GM23338 (cell line): ENCODE measurements around the gene FBRSL1. TPM values are rescaled to one million over a fixed set of nuclear protein-coding genes. Genes with fewer than 3 reads are reported as not detected.

Experiments
- ATAC-seq: fragments of 200-7000 bp; cut with Tn5 transposase; 3 replicates; pipeline ENCODE4 v1.9.1; 2020
- DNase-seq: peaks from one replicate; pipeline ENCODE4 v3.0.0-alpha.2; 2015; ENCODE audit warnings: low spot score
- H2AFZ ChIP-seq: fragments of 200-600 bp; sonication (generic); 2 replicates; pipeline ENCODE4 v1.8.0; 2016; ENCODE audit warnings: antibody characterized with exemption, mild to moderate bottlenecking, moderate library complexity
- H3F3A ChIP-seq: fragments of 200-600 bp; sonication (generic); replicated peaks from 2 replicates; pipeline ENCODE4 v1.8.0; 2017; ENCODE audit warnings: antibody characterized with exemption, mixed run types, low read depth
- H3K27ac ChIP-seq: fragments of 200-600 bp; sonication (generic); 2 replicates; pipeline ENCODE4 v1.6.1; 2016; ENCODE audit warnings: low read depth
- H3K27me3 ChIP-seq: fragments of 200-600 bp; sonication (generic); 2 replicates; pipeline ENCODE4 v1.8.0; 2016; ENCODE audit warnings: mild to moderate bottlenecking, mixed run types, moderate library complexity; ENCODE audit not compliant: insufficient read depth
- H3K36me3 ChIP-seq: fragments of 200-600 bp; sonication (generic); 2 replicates; pipeline ENCODE4 v1.8.0; 2016; ENCODE audit warnings: mild to moderate bottlenecking; ENCODE audit not compliant: insufficient read depth
- H3K4me1 ChIP-seq: fragments of 200-600 bp; sonication (generic); 2 replicates; pipeline ENCODE4 v1.8.0; 2016; ENCODE audit warnings: mild to moderate bottlenecking, moderate library complexity; ENCODE audit not compliant: insufficient read depth
- H3K4me2 ChIP-seq: fragments of 200-600 bp; sonication (generic); 2 replicates; pipeline ENCODE4 v1.7.1; 2017; ENCODE audit warnings: mixed run types
- H3K4me3 ChIP-seq: fragments of 200-600 bp; sonication (generic); 2 replicates; pipeline ENCODE4 v1.6.1; 2016; ENCODE audit warnings: mixed run types
- H3K79me2 ChIP-seq: fragments of 200-600 bp; sonication (generic); replicated peaks from 2 replicates; pipeline ENCODE4 v1.8.0; 2017; ENCODE audit warnings: mild to moderate bottlenecking; ENCODE audit not compliant: insufficient read depth
- H3K9me2 ChIP-seq: fragments of 200-600 bp; sonication (generic); 2 replicates; pipeline ENCODE4 v1.8.0; 2017; ENCODE audit not compliant: insufficient read depth
- H4K20me1 ChIP-seq: fragments of 200-600 bp; sonication (generic); replicated peaks from 2 replicates; pipeline ENCODE4 v1.8.0; 2017; ENCODE audit warnings: mild to moderate bottlenecking; ENCODE audit not compliant: insufficient read depth
- H3K27ac Mint-ChIP-seq: 2 replicates; pipeline ENCODE4 v1.8.0; 2020; ENCODE audit warnings: inconsistent platforms, mild to moderate bottlenecking, moderate library complexity, mixed read lengths
- H3K27me3 Mint-ChIP-seq: 3 replicates; pipeline ENCODE4 v1.8.0; 2022; ENCODE audit warnings: low read depth, mild to moderate bottlenecking, moderate library complexity, mixed read lengths, inconsistent platforms; ENCODE audit not compliant: insufficient read depth, poor library complexity
- H3K36me3 Mint-ChIP-seq: 3 replicates; pipeline ENCODE4 v1.8.0; 2021; ENCODE audit warnings: low read depth, mild to moderate bottlenecking, inconsistent platforms, moderate library complexity, mixed read lengths
- H3K4me1 Mint-ChIP-seq: 3 replicates; pipeline ENCODE4 v1.8.0; 2020; ENCODE audit warnings: mild to moderate bottlenecking, inconsistent platforms, mixed read lengths
- H3K4me3 Mint-ChIP-seq: 3 replicates; pipeline ENCODE4 v1.8.0; 2021; ENCODE audit warnings: moderate library complexity, mild to moderate bottlenecking, inconsistent platforms, mixed read lengths
- H3K9me3 Mint-ChIP-seq: 3 replicates; pipeline ENCODE4 v1.8.0; 2020; ENCODE audit warnings: moderate library complexity, mild to moderate bottlenecking, inconsistent platforms, mixed read lengths
- CREB1 ChIP-seq: fragments of 250-450 bp; sonication (Bioruptor Pico); IDR thresholded peaks from 2 replicates; pipeline ENCODE4 v1.5.0; 2020; ENCODE audit warnings: low read depth, mild to moderate bottlenecking, moderate library complexity
- CTCF ChIP-seq, 2 experiments: fragments of 200-600 bp in 1 of 2; sonication (generic) in 1 of 2; conservative IDR thresholded peaks; 2 replicates each; pipeline versions ENCODE4 v1.5.1 to v1.6.1; 2016 to 2017; ENCODE audit warnings: antibody characterized with exemption in 2 of 2, low read depth in 2 of 2, mild to moderate bottlenecking in 2 of 2, moderate library complexity in 1 of 2
- EZH2 ChIP-seq: fragments of 200-600 bp; sonication (generic); IDR thresholded peaks from one replicate; pipeline ENCODE4 v1.8.0; 2017; ENCODE audit warnings: antibody characterized with exemption, mild to moderate bottlenecking, low read depth; ENCODE audit not compliant: unreplicated experiment
- EZH2phosphoT487 ChIP-seq: fragments of 200-600 bp; sonication (generic); IDR thresholded peaks from one replicate; pipeline ENCODE4 v1.8.1; 2018; ENCODE audit warnings: antibody characterized with exemption; ENCODE audit not compliant: unreplicated experiment
- JUNB ChIP-seq: IDR thresholded peaks from one replicate; pipeline ENCODE4 v1.6.1; 2016; ENCODE audit warnings: antibody characterized with exemption; ENCODE audit not compliant: unreplicated experiment
- NANOG ChIP-seq: IDR thresholded peaks from 2 replicates; pipeline ENCODE4 v1.6.1; 2016; ENCODE audit warnings: antibody characterized with exemption, borderline replicate concordance
- POLR2AphosphoS5 ChIP-seq: IDR thresholded peaks from 2 replicates; pipeline ENCODE4 v1.6.1; 2016; ENCODE audit warnings: antibody characterized with exemption, low read depth
- REST ChIP-seq: IDR thresholded peaks from one replicate; pipeline ENCODE4 v1.6.1; 2018; ENCODE audit warnings: antibody characterized with exemption; ENCODE audit not compliant: unreplicated experiment
- STAT1 ChIP-seq: IDR thresholded peaks from one replicate; pipeline ENCODE4 v1.6.1; 2016; ENCODE audit warnings: antibody characterized with exemption; ENCODE audit not compliant: unreplicated experiment
- ZNF114 ChIP-seq: fragments of 250-450 bp; sonication (Bioruptor Pico); IDR thresholded peaks from 2 replicates; pipeline ENCODE4 v1.5.0; 2020; ENCODE audit warnings: mild to moderate bottlenecking, moderate library complexity
- ZNF331 ChIP-seq: fragments of 250-450 bp; sonication (Bioruptor Pico); IDR thresholded peaks from 2 replicates; pipeline ENCODE4 v1.5.0; 2020; ENCODE audit warnings: low read depth, mild to moderate bottlenecking, moderate library complexity
- polyA plus RNA-seq: library from polyadenylated mRNA; unstranded; fragments of >200 nt; fragmentation: Nextera tagmentation; extraction: Ambion mirVana; gene quantifications from 2 replicates; pipeline ENCODE4 v1.2.1, GENCODE V29; 2016
- total RNA-seq: library from RNA; depleted of rRNA; stranded (reverse); fragments of >200 nt; shearing (Covaris generic); gene quantifications from 2 replicates; pipeline ENCODE4 v1.2.3, GENCODE V29; 2014

FBRSL1 gene
- total and polyA plus RNA-seq, 2 experiments from 2014 or later: 37.8 to 89.8 TPM

GRCh38 chr12:132548430-132549058 lies 58.6 kb downstream of the FBRSL1 start:
- Histone ChIP-seq H3K79me2 (no peaks in the 10 kb centered on the region), H3F3A (no peaks in the 10 kb centered on the region), H3K9me2 (peaks cover 3% of the 10 kb centered on the region; the same call in 1 of the 2 replicates), H3K36me3 (no peaks in the 10 kb centered on the region), H3K27me3 (peaks cover 94% of the 10 kb centered on the region), H3K4me3 (no peak overlapping the region), H3K4me1 (0 out of 2 replicates have a peak, but pooled peaks cover 11% of the 10 kb centered on the region), H2AFZ (no peak overlapping the region), H4K20me1 (no peaks in the 10 kb centered on the region), H3K4me2 (no peak overlapping the region), H3K27ac (no peak overlapping the region)
- TF ChIP-seq CTCF (conservative IDR thresholded peaks at IDR 0.05; ENCODE audit: low read depth in 2 of 2) (no peak), EZH2phosphoT487 (no peak), JUNB (no peak)
- DNase-seq: no peak
- Mint-ChIP-seq H3K36me3 (no peaks in the 10 kb centered on the region), H3K27me3 (peaks cover 56% of the 10 kb centered on the region), H3K4me1 (peaks cover 2% of the 10 kb centered on the region; the same call in 2 of the 3 replicates), H3K4me3 (no peak overlapping the region), H3K9me3 (peaks cover 3% of the 10 kb centered on the region), H3K27ac (no peak overlapping the region)
- ATAC-seq: no peak

GRCh38 chr12:132549059-132549458 lies 59.1 kb downstream of the FBRSL1 start:
- H3K27ac Mint-ChIP-seq: no peak overlapping the region
- H3K4me3 ChIP-seq: no peak overlapping the region
- H3K4me3 Mint-ChIP-seq: no peak overlapping the region
- no peaks in the 10 kb centered on the region for H3K79me2 ChIP-seq
- no peak overlapping the region for H2AFZ ChIP-seq
- ATAC-seq (no peak), DNase-seq (no peak)
- H4K20me1 ChIP-seq: no peaks in the 10 kb centered on the region
- H3K27me3 Mint-ChIP-seq: peaks cover 56% of the 10 kb centered on the region
- H3K27ac ChIP-seq: no peak overlapping the region
- H3K36me3 Mint-ChIP-seq: no peaks in the 10 kb centered on the region
- peaks cover 3% of the 10 kb centered on the region; the same call in 1 of the 2 replicates for H3K9me2 ChIP-seq
- peaks cover 3% of the 10 kb centered on the region for H3K9me3 Mint-ChIP-seq
- H3K27me3 ChIP-seq: peaks cover 93% of the 10 kb centered on the region
- H3K4me1 ChIP-seq: 0 out of 2 replicates have a peak, but pooled peaks cover 11% of the 10 kb centered on the region
- H3K4me2 ChIP-seq: no peak overlapping the region
- no peaks in the 10 kb centered on the region for H3K36me3 ChIP-seq
- H3K4me1 Mint-ChIP-seq: peaks cover 2% of the 10 kb centered on the region; the same call in 2 of the 3 replicates
- no peaks in the 10 kb centered on the region for H3F3A ChIP-seq
- TF ChIP-seq STAT1 (no peak), EZH2phosphoT487 (no peak), POLR2AphosphoS5 (no peak), CREB1 (CRISPR knock-in tag) (no peak), CTCF (conservative IDR thresholded peaks at IDR 0.05; ENCODE audit: low read depth in 2 of 2) (no peak), NANOG (no peak), EZH2 (no peak), ZNF114 (CRISPR knock-in tag) (no peak), ZNF331 (CRISPR knock-in tag) (no peak), REST (no peak), JUNB (no peak)
